Nephron progenitor cell (in vitro differentiated cells): ENCODE results near the gene NRDE2.

ENCODE experiments used
- DNase-seq: peaks from one replicate; pipeline ENCODE4 v3.0.0; 2021
- H3K27ac Mint-ChIP-seq: 2 replicates; pipeline ENCODE4 v1.8.0; 2021; ENCODE audit warnings: mild to moderate bottlenecking, moderate library complexity, mixed read lengths
- H3K27me3 Mint-ChIP-seq: 2 replicates; pipeline ENCODE4 v1.8.0; 2021; ENCODE audit warnings: mild to moderate bottlenecking, low read depth, mixed read lengths; ENCODE audit not compliant: poor library complexity
- H3K36me3 Mint-ChIP-seq: 2 replicates; pipeline ENCODE4 v1.8.0; 2021; ENCODE audit warnings: low read depth, mixed read lengths
- H3K4me1 Mint-ChIP-seq: 2 replicates; pipeline ENCODE4 v1.8.0; 2021; ENCODE audit warnings: mixed read lengths
- H3K4me3 Mint-ChIP-seq: 2 replicates; pipeline ENCODE4 v1.8.0; 2021; ENCODE audit warnings: mild to moderate bottlenecking, moderate library complexity, mixed read lengths
- H3K9me3 Mint-ChIP-seq: 2 replicates; pipeline ENCODE4 v1.8.0; 2021; ENCODE audit warnings: mild to moderate bottlenecking, moderate library complexity, mixed read lengths
- CTCF ChIP-seq: fragments of 200-600 bp; sonication (generic); IDR thresholded peaks from 2 replicates; pipeline ENCODE4 v1.5.0; 2021; ENCODE audit warnings: antibody characterized with exemption

The NRDE2 gene

GRCh38 chr14:90275458-90275814 lies 56.3 kb downstream of the NRDE2 start:
- no peak for TF ChIP-seq CTCF
- no peaks in the 10 kb centered on the region for H3K4me1 Mint-ChIP-seq

GRCh38 chr14:90274808-90275457 lies 56.8 kb downstream of the NRDE2 start:
- DNase-seq, result no peak

More at GRCh38 chr14:90275458-90275814, 56.3 kb downstream of the NRDE2 start:
- no peak for DNase-seq
- Mint-ChIP-seq H3K9me3 (no peaks in the 10 kb centered on the region), H3K36me3 (peaks cover 47% of the 10 kb centered on the region), H3K27me3 (no peaks in the 10 kb centered on the region), H3K4me3 (no peak overlapping the region), H3K27ac (no peak overlapping the region)

GRCh38 chr14:90274019-90274418 lies 57.7 kb downstream of the NRDE2 start:
- no peak for DNase-seq
- no peaks in the 10 kb centered on the region for H3K9me3 Mint-ChIP-seq
- H3K27me3 Mint-ChIP-seq, result peaks cover 3% of the 10 kb centered on the region
- no peak overlapping the region for H3K27ac Mint-ChIP-seq
- H3K4me1 Mint-ChIP-seq, result no peaks in the 10 kb centered on the region
- no peak overlapping the region for H3K4me3 Mint-ChIP-seq
- no peak for TF ChIP-seq CTCF
- H3K36me3 Mint-ChIP-seq, result peaks cover 61% of the 10 kb centered on the region

More at GRCh38 chr14:90274808-90275457, 56.8 kb downstream of the NRDE2 start:
- H3K4me1 Mint-ChIP-seq, result no peaks in the 10 kb centered on the region
- H3K9me3 Mint-ChIP-seq, result no peaks in the 10 kb centered on the region
- peak overlapping the region; percentile 93 for H3K27ac Mint-ChIP-seq
- peaks cover 52% of the 10 kb centered on the region for H3K36me3 Mint-ChIP-seq
- no peak overlapping the region for H3K4me3 Mint-ChIP-seq
- no peak for TF ChIP-seq CTCF
- H3K27me3 Mint-ChIP-seq, result no peaks in the 10 kb centered on the region

GRCh38 chr14:90273532-90273931 lies 58.2 kb downstream of the NRDE2 start:
- Mint-ChIP-seq H3K27ac (no peak overlapping the region), H3K27me3 (peaks cover 3% of the 10 kb centered on the region), H3K9me3 (no peaks in the 10 kb centered on the region), H3K36me3 (peaks cover 66% of the 10 kb centered on the region), H3K4me3 (no peak overlapping the region), H3K4me1 (no peaks in the 10 kb centered on the region)
- TF ChIP-seq CTCF, result no peak
- DNase-seq, result no peak

- H3K4me1 Mint-ChIP-seq, result no peaks in the 10 kb centered on the region
- no peak for DNase-seq
- peaks cover 72% of the 10 kb centered on the region for H3K36me3 Mint-ChIP-seq
- H3K27ac Mint-ChIP-seq, result peak overlapping the region; percentile 51
- no peak overlapping the region for H3K4me3 Mint-ChIP-seq
- TF ChIP-seq CTCF, result no peak
- no peaks in the 10 kb centered on the region for H3K9me3 Mint-ChIP-seq
- H3K27me3 Mint-ChIP-seq, result peaks cover 3% of the 10 kb centered on the region
These were observed 59.2 kb downstream of the NRDE2 start for GRCh38 chr14:90272523-90272922.

GRCh38 chr14:90268420-90268819 lies 63.3 kb downstream of the NRDE2 start:
- no peak for DNase-seq
- no peaks in the 10 kb centered on the region for H3K4me1 Mint-ChIP-seq
- H3K36me3 Mint-ChIP-seq, result peaks cover 74% of the 10 kb centered on the region
- no peak overlapping the region for H3K4me3 Mint-ChIP-seq
- H3K9me3 Mint-ChIP-seq, result no peaks in the 10 kb centered on the region
- peak overlapping the region; percentile 53 for H3K27ac Mint-ChIP-seq
- H3K27me3 Mint-ChIP-seq, result peaks cover 3% of the 10 kb centered on the region
- TF ChIP-seq CTCF, result no peak
